ENCODE data around the gene NTSR2. TPM values are rescaled to one million over a fixed set of nuclear protein-coding genes. Genes with fewer than 3 reads are reported as not detected.

The NTSR2 gene
- total RNA-seq, 1 donor from 2014 or later: not detected

GRCh38 chr2:11701206-11701605 is 31.2 kb upstream of the NTSR2 start:
- no peak for ATAC-seq
- no peak for DNase-seq (ENCODE audit: low spot score)

GRCh38 chr2:11699686-11700670 is 30.0 kb upstream of the NTSR2 start:
- ATAC-seq (no peak), DNase-seq (ENCODE audit: low spot score) (no peak)

- no peak for ATAC-seq
- no peak for DNase-seq (ENCODE audit: low spot score)
Observed at GRCh38 chr2:11698009-11698922, 28.3 kb upstream of the NTSR2 start.

- no peak for DNase-seq (ENCODE audit: low spot score)
- no peak for ATAC-seq
Observed at GRCh38 chr2:11697103-11697871, 27.3 kb upstream of the NTSR2 start.

- ATAC-seq: no peak
- no peak for DNase-seq (ENCODE audit: low spot score)
Observed at GRCh38 chr2:11696736-11697102, 26.7 kb upstream of the NTSR2 start.

GRCh38 chr2:11695576-11695975 is 25.6 kb upstream of the NTSR2 start:
- ATAC-seq (no peak), DNase-seq (ENCODE audit: low spot score) (no peak)

GRCh38 chr2:11692966-11693521 is 23.0 kb upstream of the NTSR2 start:
- DNase-seq (ENCODE audit: low spot score) (peak; percentile 89), ATAC-seq (peak; percentile 95)

- ATAC-seq (no peak), DNase-seq (ENCODE audit: low spot score) (no peak)
Observed at GRCh38 chr2:11691076-11691660, 21.2 kb upstream of the NTSR2 start.

- DNase-seq (ENCODE audit: low spot score) (peak; percentile 79), ATAC-seq (peak; percentile 73)
Observed at GRCh38 chr2:11688222-11689069, 18.5 kb upstream of the NTSR2 start.

- no peak for ATAC-seq
- DNase-seq (ENCODE audit: low spot score): no peak
Observed at GRCh38 chr2:11687736-11688135, 17.7 kb upstream of the NTSR2 start.

- DNase-seq (ENCODE audit: low spot score) (no peak), ATAC-seq (no peak)
Observed at GRCh38 chr2:11685906-11686470, 16.0 kb upstream of the NTSR2 start.

- DNase-seq (ENCODE audit: low spot score): no peak
Observed at GRCh38 chr2:11684894-11685460, 15.0 kb upstream of the NTSR2 start.

GRCh38 chr2:11683966-11684365 is 14.0 kb upstream of the NTSR2 start:
- no peak for DNase-seq (ENCODE audit: low spot score)
- no peak for ATAC-seq

More at GRCh38 chr2:11684894-11685460, 15.0 kb upstream of the NTSR2 start:
- ATAC-seq: no peak

- ATAC-seq: no peak
- no peak for DNase-seq (ENCODE audit: low spot score)
Observed at GRCh38 chr2:11683476-11683875, 13.5 kb upstream of the NTSR2 start.

- DNase-seq (ENCODE audit: low spot score) (no peak), ATAC-seq (no peak)
Observed at GRCh38 chr2:11682590-11682915, 12.6 kb upstream of the NTSR2 start.

- DNase-seq (ENCODE audit: low spot score) (no peak), ATAC-seq (peak; percentile 70)
Observed at GRCh38 chr2:11681722-11682589, 12.0 kb upstream of the NTSR2 start.

- ATAC-seq (no peak), DNase-seq (ENCODE audit: low spot score) (no peak)
Observed at GRCh38 chr2:11680901-11681721, 11.1 kb upstream of the NTSR2 start.
